DOHH2 (cell line): Measurements from ENCODE around the gene FAM76B.

Experiments
- H3F3A ChIP-seq: fragments of 200-600 bp; sonication (generic), shearing (Covaris generic); 2 replicates; pipeline ENCODE4 v1.6.0; 2016; ENCODE audit warnings: antibody characterized with exemption, mild to moderate bottlenecking; ENCODE audit not compliant: control insufficient read depth, insufficient read depth
- H3K27ac ChIP-seq: fragments of 200-600 bp; sonication (generic); 2 replicates; pipeline ENCODE4 v1.5.1; 2014; ENCODE audit warnings: low read depth, mild to moderate bottlenecking, low read length, moderate library complexity
- H3K27me3 ChIP-seq: fragments of 200-600 bp; sonication (generic); 2 replicates; pipeline ENCODE4 v1.6.1; 2014; ENCODE audit warnings: mild to moderate bottlenecking, low read length, mixed read lengths; ENCODE audit not compliant: control insufficient read depth
- H3K36me3 ChIP-seq: fragments of 200-600 bp; sonication (generic); 2 replicates; pipeline ENCODE4 v1.6.1; 2014; ENCODE audit warnings: mild to moderate bottlenecking, low read length, moderate library complexity, mixed read lengths; ENCODE audit not compliant: control insufficient read depth
- H3K4me1 ChIP-seq: fragments of 200-600 bp; sonication (generic); 2 replicates; pipeline ENCODE4 v1.6.1; 2014; ENCODE audit warnings: mild to moderate bottlenecking, low read length, mixed read lengths; ENCODE audit not compliant: control insufficient read depth
- H3K4me2 ChIP-seq: fragments of 200-600 bp; sonication (generic); 2 replicates; pipeline ENCODE4 v1.6.0; 2014; ENCODE audit warnings: mild to moderate bottlenecking, low read length, moderate library complexity
- H3K4me3 ChIP-seq: fragments of 200-600 bp; sonication (generic); 2 replicates; pipeline ENCODE4 v1.5.1; 2014; ENCODE audit warnings: mild to moderate bottlenecking, low read length, mixed read lengths
- H3K79me2 ChIP-seq: fragments of 200-600 bp; sonication (generic); 2 replicates; pipeline ENCODE4 v1.6.1; 2014; ENCODE audit warnings: mild to moderate bottlenecking, low read length, mixed read lengths; ENCODE audit not compliant: control insufficient read depth
- H3K9me2 ChIP-seq: fragments of 200-600 bp; sonication (generic); replicated peaks from 2 replicates; pipeline ENCODE4 v1.6.1; 2014; ENCODE audit warnings: mild to moderate bottlenecking, low read length, mixed read lengths; ENCODE audit not compliant: control insufficient read depth
- H3K9me3 ChIP-seq: fragments of 200-600 bp; sonication (generic); 2 replicates; pipeline ENCODE4 v1.6.1; 2014; ENCODE audit warnings: antibody characterized with exemption, low read length, mixed read lengths; ENCODE audit not compliant: control insufficient read depth, insufficient read depth
- H4K20me1 ChIP-seq: fragments of 200-600 bp; sonication (generic); 2 replicates; pipeline ENCODE4 v1.6.0; 2014; ENCODE audit warnings: low read depth, mild to moderate bottlenecking, antibody characterized with exemption, low read length, moderate library complexity; ENCODE audit not compliant: control insufficient read depth, insufficient read depth
- EZH2phosphoT487 ChIP-seq: fragments of 200-600 bp; sonication (generic); IDR thresholded peaks from 2 replicates; pipeline ENCODE4 v1.6.1; 2017; ENCODE audit warnings: borderline replicate concordance, mild to moderate bottlenecking, antibody characterized with exemption, low read length, moderate library complexity, mixed read lengths
- TF ChIP-seq, protein P1 (sequence below): fragments of 200-600 bp; sonication (generic); IDR thresholded peaks from one replicate; pipeline ENCODE4 v1.5.1; 2014; ENCODE audit warnings: antibody characterized with exemption, mild to moderate bottlenecking, low read depth, low read length; ENCODE audit not compliant: poor library complexity, severe bottlenecking

The FAM76B gene

DNA sequence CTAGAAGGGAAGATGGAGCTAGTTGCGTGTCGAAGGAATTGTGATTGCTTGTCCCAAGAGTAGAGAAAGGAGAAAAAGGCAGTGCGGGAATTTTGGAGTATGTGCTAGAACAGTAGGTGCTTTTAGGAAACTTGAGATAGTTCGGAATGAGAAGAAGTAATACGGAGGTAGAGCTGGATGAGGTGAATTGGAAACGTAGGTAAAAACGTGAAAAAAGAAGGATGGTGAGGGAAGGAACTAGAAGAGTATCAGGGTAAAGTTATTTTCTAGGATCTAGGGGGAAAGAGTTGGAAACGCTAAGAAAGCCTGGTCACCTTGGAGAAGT lies 2.1 kb upstream of the FAM76B start:
- H3K4me2 ChIP-seq = peak overlapping the region; percentile 87
- H3K9me3 ChIP-seq = no peaks in the 10 kb centered on the region
- no peak overlapping the region for H3K27ac ChIP-seq
- H3K9me2 ChIP-seq = no peaks in the 10 kb centered on the region
- H3K4me3 ChIP-seq = peak overlapping the region; percentile 88
- H3F3A ChIP-seq = no peaks in the 10 kb centered on the region; the same call in 1 of the 2 replicates
- H3K27me3 ChIP-seq = no peaks in the 10 kb centered on the region
- TF ChIP-seq, protein P1, sequence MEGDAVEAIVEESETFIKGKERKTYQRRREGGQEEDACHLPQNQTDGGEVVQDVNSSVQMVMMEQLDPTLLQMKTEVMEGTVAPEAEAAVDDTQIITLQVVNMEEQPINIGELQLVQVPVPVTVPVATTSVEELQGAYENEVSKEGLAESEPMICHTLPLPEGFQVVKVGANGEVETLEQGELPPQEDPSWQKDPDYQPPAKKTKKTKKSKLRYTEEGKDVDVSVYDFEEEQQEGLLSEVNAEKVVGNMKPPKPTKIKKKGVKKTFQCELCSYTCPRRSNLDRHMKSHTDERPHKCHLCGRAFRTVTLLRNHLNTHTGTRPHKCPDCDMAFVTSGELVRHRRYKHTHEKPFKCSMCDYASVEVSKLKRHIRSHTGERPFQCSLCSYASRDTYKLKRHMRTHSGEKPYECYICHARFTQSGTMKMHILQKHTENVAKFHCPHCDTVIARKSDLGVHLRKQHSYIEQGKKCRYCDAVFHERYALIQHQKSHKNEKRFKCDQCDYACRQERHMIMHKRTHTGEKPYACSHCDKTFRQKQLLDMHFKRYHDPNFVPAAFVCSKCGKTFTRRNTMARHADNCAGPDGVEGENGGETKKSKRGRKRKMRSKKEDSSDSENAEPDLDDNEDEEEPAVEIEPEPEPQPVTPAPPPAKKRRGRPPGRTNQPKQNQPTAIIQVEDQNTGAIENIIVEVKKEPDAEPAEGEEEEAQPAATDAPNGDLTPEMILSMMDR = no peak
- no peak for TF ChIP-seq EZH2phosphoT487
- peaks cover 89% of the 10 kb centered on the region for H3K79me2 ChIP-seq
- peaks cover 19% of the 10 kb centered on the region; the same call in 1 of the 2 replicates for H4K20me1 ChIP-seq
- H3K4me1 ChIP-seq = peaks cover 40% of the 10 kb centered on the region
- H3K36me3 ChIP-seq = peaks cover 62% of the 10 kb centered on the region

- Histone ChIP-seq H3K4me2 (peak overlapping the region; percentile 87), H4K20me1 (peaks cover 17% of the 10 kb centered on the region; the same call in 1 of the 2 replicates), H3K9me2 (no peaks in the 10 kb centered on the region), H3K27me3 (no peaks in the 10 kb centered on the region), H3K79me2 (peaks cover 89% of the 10 kb centered on the region), H3K4me3 (peak overlapping the region; percentile 88), H3F3A (no peaks in the 10 kb centered on the region; the same call in 1 of the 2 replicates), H3K9me3 (no peaks in the 10 kb centered on the region), H3K4me1 (peaks cover 45% of the 10 kb centered on the region), H3K27ac (peak overlapping the region; percentile 93), H3K36me3 (peaks cover 66% of the 10 kb centered on the region)
- TF ChIP-seq EZH2phosphoT487 = no peak
- TF ChIP-seq, protein P1 = no peak
These were observed 1.5 kb upstream of the FAM76B start for GRCh38 chr11:95790933-95791708.

DNA sequence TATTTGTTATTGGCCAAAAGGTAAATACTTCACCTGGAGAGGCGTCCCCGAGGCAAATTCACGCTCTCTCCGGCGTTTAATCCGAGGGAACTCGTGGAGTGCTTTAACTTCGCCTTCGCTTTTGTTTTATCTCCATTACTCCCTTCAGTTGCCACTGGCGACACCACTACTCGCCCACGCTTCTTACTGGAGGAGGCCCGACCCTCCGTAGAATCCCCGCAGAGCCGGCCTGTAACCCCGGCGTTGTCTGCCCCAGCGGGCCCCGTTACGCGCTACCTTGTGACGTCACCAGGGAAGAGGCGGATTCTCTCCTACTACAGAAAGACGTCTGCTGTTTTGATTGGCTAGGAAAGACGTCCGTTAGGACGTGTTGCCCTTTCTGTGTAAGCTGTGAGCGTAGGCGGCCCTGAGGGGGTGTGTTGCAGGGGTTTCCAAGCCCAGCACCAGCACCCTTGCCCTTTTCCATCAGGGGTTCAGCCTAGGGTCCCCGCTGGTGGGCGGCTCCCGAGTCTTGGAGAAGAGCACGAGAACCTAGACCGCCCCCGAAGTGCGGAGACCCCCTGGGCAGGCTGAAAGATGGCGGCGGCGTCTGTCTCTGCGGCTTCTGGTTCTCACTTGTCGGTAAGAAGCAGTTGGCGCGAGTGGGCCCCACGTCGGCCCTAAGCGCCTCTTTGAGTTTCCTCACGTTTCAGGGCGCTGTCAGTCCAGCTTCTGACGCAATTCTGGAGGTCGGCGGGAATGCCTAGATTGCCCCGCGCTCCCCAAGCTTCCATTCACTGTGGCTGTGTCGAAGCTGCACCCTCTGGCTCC lies 746 bp upstream of the FAM76B start, which contains the start of gene CEP57:
TSS of gene CEP57 (plus strand) at position 376 of the 810 bp plus-strand sequence. CDS start at position 577, 201 bp downstream.
- Histone ChIP-seq H3K4me3 (peak within 1 kb of the TSS; percentile 88), H3K79me2 (peaks cover 89% of the 10 kb centered on the region), H3F3A (no peaks in the 10 kb centered on the region; the same call in 1 of the 2 replicates), H3K4me2 (peak within 1 kb of the TSS; percentile 89), H3K4me1 (peaks cover 48% of the 10 kb centered on the region), H3K27me3 (no peaks in the 10 kb centered on the region), H3K36me3 (peaks cover 70% of the 10 kb centered on the region), H3K9me2 (no peaks in the 10 kb centered on the region), H3K27ac (peak within 1 kb of the TSS; percentile 93), H3K9me3 (no peaks in the 10 kb centered on the region), H4K20me1 (peaks cover 17% of the 10 kb centered on the region; the same call in 1 of the 2 replicates)
- TF ChIP-seq, protein P1 = no peak
- no peak for TF ChIP-seq EZH2phosphoT487
